ES-I3 (cell line): Measurements from ENCODE around the gene CEP170B.
"Not testable (repeated sequence)": the region's sequence is repeated elsewhere in the genome, so short reads cannot be mapped to it uniquely, and the experiment has no call there.

ENCODE experiments used
- H3K36me3 ChIP-seq: 2 replicates; pipeline ENCODE4 v1.6.1; 2013; ENCODE audit warnings: mild to moderate bottlenecking, low read length, control low read depth, moderate library complexity; ENCODE audit not compliant: insufficient read depth
- H3K4me1 ChIP-seq: 2 replicates; pipeline ENCODE4 v1.6.1; 2013; ENCODE audit warnings: mild to moderate bottlenecking, control low read depth, low read length; ENCODE audit not compliant: insufficient read depth
- H3K9ac ChIP-seq: 2 replicates; pipeline ENCODE4 v1.6.1; 2013; ENCODE audit warnings: low read depth, mild to moderate bottlenecking, low read length, moderate library complexity
- H3K9me3 ChIP-seq: 2 replicates; pipeline ENCODE4 v1.6.1; 2013; ENCODE audit warnings: mild to moderate bottlenecking, low read length, moderate library complexity; ENCODE audit not compliant: control insufficient read depth, insufficient read depth

Gene CEP170B

DNA sequence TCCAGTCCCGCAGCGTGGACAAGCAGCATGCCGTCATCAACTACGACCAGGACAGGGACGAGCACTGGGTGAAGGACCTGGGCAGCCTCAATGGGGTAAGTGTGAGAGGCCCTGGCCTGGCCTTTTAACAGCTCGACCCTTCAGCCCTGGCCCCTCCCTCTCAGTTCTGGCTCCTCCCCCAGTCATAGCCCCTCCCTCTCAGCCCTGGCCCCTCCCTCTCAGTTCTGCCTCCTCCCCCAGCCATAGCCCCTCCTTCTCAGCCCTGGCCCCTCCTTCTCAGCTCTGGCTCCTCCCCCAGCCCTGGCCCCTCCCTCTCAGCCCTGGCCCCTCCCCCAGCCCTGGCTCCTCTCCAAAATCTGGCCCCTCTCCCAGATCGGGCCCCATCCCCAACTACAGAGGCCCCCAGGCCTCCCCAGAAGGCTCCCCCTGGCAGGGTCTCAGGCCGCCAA lies 11.2 kb downstream of the CEP170B start:
- H3K4me1 ChIP-seq: peaks cover 24% of the 10 kb centered on the region
- H3K36me3 ChIP-seq: no peaks in the 10 kb centered on the region
- no peaks in the 10 kb centered on the region for H3K9me3 ChIP-seq
- H3K9ac ChIP-seq: no peak overlapping the region

DNA sequence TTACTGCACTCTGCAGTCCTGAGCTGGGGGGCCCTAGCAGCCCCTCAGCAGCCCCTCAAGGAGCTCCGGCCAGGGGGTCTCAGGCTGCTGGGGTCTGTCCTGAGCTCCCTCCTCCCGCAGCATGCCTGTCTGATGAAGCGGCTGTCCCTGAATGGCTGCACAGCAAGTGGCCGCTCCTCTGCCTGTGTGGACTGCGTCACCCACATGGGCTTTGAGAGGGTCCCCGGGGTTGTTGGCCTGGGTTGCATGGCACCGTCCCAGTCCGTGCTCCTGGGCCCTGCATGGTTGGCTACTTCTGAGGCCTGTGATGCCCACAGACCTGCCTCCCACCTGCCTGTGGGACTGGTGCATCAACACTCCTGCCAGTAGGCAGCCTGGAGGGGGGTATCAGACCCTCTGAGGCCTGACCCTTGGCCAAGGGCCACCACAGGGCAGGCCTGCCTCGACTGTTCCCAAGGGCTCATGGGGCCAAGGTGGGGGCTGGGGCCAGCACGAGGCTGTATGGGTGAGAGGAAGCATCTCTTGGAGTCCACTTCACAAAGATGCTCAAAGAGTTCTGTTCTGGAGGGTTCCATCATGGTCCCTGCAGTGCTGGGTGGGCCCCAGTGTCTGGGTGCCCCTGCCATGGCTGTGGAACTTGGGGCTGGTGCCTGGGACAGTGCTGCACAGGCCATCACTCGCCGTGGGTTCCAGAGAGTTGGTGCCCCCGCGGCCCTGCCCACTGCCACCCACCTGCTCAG lies 12.2 kb downstream of the CEP170B start:
- H3K4me1 ChIP-seq: peaks cover 29% of the 10 kb centered on the region
- H3K9ac ChIP-seq: no peak overlapping the region
- no peaks in the 10 kb centered on the region for H3K36me3 ChIP-seq
- no peaks in the 10 kb centered on the region for H3K9me3 ChIP-seq

DNA sequence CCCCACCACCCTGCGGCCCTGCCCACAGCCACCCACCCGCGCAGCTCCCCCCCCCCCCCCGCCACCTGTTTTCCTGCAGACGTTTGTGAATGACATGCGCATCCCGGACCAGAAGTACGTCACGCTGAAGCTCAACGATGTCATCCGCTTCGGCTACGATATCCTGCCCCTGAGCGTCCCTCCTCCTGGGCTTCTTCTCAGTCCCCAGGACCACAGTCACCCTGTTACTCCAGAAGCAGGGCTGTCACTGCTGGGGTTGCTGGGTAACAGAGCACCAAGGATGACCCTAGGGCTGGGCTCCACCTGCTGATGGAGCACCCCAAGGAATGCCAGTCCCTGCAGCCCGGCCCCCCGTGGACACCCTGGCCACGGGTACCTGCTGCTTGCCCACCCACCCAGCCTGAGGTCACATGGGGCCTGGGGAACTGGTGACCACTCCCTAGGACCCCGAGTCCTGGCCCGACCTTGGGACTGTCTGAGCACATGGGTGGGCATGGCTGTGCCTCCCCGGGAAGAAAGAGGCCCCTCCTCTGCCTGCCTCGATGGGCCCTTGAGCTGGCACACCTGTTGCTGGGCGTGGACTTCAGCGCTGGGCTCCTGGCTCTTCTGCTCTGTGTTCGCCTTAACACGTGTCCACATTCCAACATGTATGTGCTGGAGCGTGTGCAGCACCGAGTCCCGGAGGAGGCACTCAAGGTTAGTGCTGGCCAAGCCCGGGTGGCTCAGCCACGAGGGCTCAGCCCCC lies 12.9 kb downstream of the CEP170B start:
- Histone ChIP-seq H3K9ac (no peak overlapping the region), H3K9me3 (no peaks in the 10 kb centered on the region), H3K4me1 (peaks cover 27% of the 10 kb centered on the region), H3K36me3 (no peaks in the 10 kb centered on the region)

DNA sequence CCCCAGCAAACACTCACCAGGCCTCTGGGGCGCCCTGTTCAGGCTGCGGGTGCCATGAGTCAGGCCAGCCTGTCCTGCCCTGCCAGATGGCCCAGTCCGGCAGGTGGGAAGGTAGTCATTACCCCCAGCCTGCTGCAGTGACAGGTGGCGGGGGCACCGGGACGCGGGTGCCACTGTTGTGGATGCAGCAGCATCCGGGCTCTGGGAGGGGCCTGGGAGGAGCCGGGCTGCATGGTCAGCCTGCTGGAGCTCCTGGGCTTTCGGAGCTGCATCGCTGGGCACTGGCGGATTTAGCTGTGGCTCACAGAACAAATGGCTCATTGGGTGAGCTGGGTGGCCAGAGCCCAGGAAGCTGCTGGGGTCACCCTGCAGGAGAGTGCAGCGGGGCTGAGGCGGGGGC lies 13.5 kb downstream of the CEP170B start:
- Histone ChIP-seq H3K4me1 (peaks cover 21% of the 10 kb centered on the region), H3K9me3 (no peaks in the 10 kb centered on the region), H3K36me3 (no peaks in the 10 kb centered on the region), H3K9ac (no peak overlapping the region)

DNA sequence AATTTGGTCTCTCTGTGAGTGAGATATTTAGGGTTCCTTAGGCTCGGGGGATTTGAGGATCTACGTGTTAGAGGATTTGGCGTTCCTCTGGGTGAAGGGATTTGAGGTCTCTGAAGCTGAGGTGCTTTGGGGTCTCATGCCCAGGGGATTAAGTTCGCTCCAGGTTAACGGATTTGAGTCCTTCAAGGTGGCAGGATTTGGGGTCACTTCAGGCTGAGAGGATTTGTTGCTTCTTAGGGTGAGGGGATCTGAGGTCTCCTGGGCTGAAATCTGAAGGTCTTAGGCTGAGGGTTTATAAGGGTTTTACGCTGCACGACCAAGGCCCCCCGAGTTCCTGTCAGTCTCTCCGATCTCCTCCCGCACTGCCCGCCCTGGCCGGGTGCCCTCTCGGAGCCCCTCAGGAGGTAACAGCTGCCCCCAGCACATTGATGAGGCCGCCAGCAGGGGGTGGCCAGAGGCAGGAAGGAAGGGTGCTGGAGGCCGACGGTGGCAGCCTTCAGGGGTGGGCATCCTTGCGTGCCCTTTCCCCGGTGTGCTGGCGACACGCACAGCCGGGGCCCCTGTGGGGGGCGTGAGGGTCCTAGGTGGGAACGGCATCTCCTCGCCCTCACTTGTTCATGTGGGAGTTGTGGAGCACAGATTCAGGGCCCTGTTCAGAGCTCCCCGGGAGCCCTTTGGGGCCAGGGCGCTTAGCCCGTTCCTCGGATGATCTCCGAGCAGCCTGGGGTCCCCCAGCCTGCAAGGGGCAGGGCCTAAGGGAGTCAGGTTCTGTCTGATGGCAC lies 14.3 kb downstream of the CEP170B start:
- Histone ChIP-seq H3K9ac (no peak overlapping the region), H3K4me1 (peaks cover 18% of the 10 kb centered on the region; the same call in 1 of the 2 replicates), H3K9me3 (no peaks in the 10 kb centered on the region), H3K36me3 (no peaks in the 10 kb centered on the region)

DNA sequence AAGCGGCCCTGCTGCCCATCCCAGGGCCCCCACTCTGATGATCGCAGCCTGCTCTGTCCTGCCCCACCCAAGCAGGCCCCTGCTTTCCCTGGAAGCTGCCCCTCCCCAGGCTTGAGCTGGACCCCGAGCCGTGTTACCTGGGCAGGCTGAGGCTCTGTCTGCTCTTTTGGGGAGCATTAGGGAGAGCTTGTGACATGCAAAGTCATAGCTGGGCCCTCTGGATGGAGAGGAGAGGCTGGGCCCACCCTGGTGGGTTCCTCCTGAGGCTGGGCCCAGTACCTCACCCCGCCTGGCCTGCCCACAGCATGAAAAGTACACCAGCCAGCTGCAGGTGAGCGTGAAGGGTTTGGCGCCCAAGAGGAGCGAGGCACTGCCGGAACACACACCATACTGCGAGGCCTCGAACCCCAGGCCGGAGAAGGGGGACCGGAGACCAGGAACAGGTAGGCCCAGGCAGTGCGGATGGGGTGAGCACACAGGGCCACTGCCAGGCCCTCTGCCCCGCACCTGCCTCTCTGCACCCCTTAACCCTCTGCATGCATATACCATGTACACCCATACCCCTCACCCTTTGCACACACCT lies 15.0 kb downstream of the CEP170B start:
- Histone ChIP-seq H3K4me1 (peaks cover 18% of the 10 kb centered on the region; the same call in 1 of the 2 replicates), H3K9ac (no peak overlapping the region), H3K36me3 (no peaks in the 10 kb centered on the region), H3K9me3 (no peaks in the 10 kb centered on the region)

DNA sequence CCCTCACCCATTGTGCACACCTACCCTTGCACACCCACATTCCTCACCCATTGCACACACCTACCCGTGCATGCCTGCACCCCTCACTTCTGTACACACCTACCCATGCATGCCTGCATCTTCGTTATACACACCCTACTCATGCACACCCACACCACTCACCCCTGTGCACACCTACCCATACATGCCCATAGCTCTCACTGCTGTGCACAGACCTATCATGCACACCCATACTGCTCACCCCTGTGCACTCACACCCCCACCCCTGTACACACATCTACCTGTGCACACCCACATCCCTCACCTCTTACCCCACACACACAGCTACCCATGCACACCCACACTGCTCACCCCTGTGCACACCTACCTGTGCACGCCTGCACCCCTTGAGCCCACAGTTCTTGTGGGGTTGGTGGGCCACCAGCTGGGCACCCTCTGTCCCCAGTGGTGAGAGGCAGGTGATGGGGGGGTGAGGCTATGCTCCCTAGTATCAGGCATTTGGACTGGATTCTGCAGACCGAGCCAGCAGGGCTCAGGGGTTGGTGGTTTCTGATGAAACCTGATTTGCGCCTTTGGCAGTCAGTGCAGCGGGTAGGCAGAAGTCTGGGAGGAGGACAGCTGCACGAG lies 15.6 kb downstream of the CEP170B start:
- Histone ChIP-seq H3K4me1 (peaks cover 18% of the 10 kb centered on the region; the same call in 1 of the 2 replicates), H3K9me3 (no peaks in the 10 kb centered on the region), H3K9ac (no peak overlapping the region), H3K36me3 (no peaks in the 10 kb centered on the region)

DNA sequence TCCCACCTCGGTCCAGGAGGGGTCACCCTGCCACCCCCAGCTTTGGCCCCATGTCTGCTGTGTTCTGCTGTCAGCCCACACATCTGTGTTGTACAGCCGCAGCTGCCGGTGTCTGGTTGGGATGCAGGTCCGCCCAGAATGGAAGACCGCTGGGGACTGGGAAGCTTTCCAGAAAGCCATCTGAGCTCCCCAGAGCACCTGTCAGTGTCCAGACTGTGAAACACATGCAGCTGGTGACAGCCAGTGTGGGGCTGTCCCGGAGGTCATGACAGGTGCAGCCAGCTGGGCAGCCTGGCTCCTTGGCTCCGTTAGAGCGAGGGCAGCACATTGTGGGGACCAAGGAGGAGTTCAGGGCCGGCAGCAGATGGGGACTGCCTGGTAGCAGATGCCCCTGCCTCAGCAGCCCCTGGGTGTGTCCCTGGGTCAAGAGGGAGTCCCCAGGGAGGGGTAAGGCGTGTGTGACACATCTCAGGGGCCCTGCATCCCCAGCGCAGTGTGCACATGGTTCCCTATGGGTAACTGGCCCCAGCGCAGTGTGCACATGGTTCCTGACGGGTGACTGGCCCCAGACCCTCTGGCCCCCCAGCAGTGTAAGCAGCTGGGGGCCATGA lies 16.4 kb downstream of the CEP170B start:
- Histone ChIP-seq H3K36me3 (no peaks in the 10 kb centered on the region), H3K4me1 (peaks cover 13% of the 10 kb centered on the region; the same call in 1 of the 2 replicates), H3K9me3 (no peaks in the 10 kb centered on the region), H3K9ac (no peak overlapping the region)

DNA sequence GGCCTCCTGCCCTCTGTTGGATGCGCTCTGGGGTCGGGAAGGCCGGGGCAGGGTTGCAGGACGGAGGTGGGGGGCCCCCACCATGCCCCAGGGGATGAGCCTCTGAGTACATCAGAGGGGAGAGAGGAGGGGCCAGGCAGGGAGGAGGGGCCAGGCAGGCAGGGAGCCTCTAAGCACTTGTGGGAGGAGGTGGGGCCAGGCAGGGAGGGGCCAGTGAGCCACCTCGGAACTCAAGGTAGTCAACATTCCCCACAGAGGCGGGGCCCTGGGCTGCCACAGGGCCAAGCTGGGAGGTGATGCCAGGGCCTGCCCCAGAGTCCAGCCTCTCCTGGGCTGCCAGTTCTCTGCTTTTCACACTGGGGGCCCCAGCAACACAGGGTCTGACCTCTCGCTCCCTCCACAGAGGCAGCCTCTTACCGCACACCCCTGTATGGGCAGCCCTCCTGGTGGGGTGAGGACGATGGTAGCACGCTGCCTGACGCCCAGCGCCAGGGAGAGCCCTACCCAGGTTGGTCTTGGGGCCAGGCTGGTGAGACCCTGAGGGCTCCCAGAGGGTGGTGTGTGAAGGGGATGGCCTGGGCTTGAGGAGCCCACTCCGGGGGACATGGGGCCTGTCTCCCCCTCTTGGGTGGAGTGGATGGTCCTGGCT lies 17.4 kb downstream of the CEP170B start:
- H3K4me1 ChIP-seq: peaks cover 10% of the 10 kb centered on the region; the same call in 1 of the 2 replicates
- no peak overlapping the region for H3K9ac ChIP-seq
- no peaks in the 10 kb centered on the region for H3K9me3 ChIP-seq
- H3K36me3 ChIP-seq: no peaks in the 10 kb centered on the region

DNA sequence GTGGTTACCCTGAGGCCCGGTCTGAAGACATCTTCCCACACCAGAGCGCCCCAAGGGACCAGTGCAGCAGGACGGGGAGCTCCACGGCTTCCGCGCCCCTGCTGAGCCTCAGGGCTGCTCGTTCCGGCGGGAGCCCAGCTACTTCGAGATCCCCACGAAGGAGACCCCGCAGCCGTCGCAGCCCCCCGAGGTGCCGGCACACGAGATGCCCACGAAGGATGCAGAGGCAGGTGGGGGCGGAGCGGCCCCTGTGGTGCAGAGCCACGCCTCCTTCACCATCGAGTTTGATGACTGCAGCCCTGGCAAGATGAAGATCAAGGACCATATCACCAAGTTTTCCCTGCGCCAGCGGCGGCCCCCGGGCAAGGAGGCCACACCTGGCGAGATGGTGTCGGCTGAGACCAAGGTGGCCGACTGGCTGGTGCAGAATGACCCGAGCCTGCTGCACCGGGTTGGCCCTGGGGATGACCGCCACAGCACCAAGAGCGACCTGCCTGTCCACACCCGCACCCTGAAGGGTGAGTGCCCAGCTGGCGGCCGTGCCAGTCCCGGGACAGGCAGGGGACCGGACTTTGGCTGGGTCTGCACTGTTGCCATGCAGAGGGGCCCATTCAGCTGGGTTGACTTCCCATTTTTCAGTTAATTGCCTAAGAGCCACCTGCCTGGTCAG lies 18.1 kb downstream of the CEP170B start:
- Histone ChIP-seq H3K9ac (no peak overlapping the region), H3K4me1 (peaks cover 10% of the 10 kb centered on the region; the same call in 1 of the 2 replicates), H3K9me3 (no peaks in the 10 kb centered on the region), H3K36me3 (no peaks in the 10 kb centered on the region)

DNA sequence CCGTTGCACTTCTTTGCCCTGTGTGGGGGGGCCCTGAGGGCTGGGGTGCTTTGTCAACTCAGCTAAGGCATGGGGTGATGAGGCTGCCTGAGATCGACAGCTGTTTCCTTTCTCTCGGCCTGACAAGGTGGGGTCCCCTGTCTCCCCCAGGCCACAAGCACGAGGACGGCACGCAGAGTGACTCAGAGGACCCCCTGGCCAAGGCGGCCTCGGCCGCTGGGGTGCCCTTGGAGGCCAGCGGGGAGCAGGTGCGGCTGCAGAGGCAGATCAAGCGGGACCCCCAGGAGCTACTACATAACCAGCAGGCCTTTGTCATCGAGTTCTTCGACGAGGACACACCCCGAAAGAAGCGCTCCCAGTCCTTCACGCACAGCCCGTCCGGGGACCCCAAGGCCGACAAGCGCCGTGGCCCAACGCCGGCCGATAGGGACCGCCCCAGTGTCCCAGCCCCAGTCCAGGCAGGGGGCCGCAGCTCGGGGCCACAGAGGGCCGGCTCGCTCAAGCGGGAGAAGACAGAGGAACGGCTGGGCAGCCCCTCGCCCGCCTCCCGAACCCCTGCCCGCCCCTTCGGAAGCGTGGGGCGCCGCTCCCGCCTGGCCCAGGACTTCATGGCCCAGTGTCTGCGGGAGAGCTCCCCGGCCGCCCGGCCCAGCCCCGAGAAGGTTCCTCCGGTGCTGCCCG lies 18.8 kb downstream of the CEP170B start:
- no peaks in the 10 kb centered on the region for H3K9me3 ChIP-seq
- no peaks in the 10 kb centered on the region for H3K36me3 ChIP-seq
- no peak overlapping the region for H3K9ac ChIP-seq
- H3K4me1 ChIP-seq: peaks cover 10% of the 10 kb centered on the region; the same call in 1 of the 2 replicates

DNA sequence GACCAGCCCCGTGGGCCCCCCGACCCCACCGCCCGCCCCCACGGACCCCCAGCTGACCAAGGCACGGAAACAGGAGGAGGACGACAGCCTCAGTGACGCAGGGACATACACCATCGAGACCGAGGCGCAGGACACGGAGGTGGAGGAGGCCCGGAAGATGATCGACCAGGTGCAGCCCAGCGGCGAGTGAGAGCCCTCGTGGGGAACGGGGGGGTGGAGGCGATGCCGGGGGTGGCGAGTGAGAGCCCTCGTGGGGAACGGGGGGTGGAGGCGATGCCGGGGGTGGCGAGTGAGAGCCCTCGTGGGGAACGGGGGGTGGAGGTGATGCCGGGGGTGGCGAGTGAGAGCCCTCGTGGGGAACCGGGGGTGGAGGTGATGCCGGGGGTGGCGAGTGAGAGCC lies 19.3 kb downstream of the CEP170B start:
- H3K9me3 ChIP-seq, H3K4me1 ChIP-seq, H3K36me3 ChIP-seq, H3K9ac ChIP-seq: not testable (repeated sequence)
